ENCODE measurements around the gene FAM210A.

Gene FAM210A

DNA sequence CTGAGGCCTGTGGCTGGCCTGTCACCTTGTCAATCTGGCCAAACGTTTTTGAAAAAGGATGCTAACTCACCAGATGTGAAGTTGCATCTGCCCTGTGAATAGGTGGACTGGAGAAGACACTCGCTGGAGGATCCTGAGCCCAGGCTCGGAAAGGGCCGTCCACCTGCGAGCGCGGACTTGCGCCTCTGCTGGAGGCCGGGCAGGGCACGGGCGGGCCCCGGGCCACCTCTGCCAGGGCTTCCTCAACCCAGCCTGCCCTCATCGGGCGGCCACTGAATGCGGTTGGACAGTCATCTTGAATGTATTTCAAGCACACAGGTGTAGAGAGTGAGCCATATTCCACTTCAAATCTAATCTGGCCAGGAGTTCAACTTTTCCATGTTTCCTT, 83.9 kb downstream of the FAM210A start:
- DNase-seq: peak; percentile 33

DNA sequence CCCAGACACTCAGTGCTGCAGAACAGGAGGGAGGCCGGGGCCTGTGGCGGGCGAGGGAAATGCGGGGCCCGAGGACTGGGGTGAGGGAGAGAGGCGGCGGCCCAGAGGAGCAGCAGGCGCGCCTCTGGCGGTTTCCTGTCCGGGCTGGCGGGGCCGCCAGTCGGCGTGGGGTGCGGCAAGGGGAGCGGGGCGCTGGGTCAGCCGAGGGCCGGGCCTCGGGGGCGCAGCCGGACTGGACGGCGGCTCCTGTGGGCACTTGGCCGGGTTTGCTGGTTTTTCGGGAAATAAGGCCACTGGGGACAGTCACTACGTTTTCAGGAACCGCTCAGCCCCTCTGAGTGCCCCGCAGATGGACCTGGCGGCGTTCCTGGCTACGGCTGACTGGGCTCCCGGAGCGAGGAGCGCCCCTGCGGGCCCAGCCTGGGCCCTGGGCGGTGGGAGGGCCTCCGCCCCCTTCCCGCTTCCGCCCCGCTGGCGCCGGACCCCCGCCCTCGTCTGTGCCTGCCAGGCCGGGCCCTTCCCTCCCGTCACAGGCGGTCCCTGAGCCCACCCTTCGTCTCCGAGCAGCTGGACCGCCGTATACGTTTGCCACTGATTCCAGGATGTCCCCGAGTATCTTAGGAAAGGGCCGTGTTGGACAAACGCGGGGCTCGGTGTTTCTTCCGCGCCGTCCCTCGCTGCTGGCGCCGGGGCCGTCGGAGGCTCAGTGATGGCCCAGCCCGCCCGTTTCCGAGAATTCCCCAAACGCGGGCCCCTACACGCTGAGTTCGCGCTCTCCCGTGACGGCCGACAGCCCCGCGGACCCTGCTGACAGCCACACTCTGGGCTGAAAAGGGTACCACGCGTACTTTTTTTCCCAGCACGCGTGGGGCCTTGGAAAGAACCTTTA, 84.6 kb downstream of the FAM210A start:
- DNase-seq: peak; percentile 43

DNA sequence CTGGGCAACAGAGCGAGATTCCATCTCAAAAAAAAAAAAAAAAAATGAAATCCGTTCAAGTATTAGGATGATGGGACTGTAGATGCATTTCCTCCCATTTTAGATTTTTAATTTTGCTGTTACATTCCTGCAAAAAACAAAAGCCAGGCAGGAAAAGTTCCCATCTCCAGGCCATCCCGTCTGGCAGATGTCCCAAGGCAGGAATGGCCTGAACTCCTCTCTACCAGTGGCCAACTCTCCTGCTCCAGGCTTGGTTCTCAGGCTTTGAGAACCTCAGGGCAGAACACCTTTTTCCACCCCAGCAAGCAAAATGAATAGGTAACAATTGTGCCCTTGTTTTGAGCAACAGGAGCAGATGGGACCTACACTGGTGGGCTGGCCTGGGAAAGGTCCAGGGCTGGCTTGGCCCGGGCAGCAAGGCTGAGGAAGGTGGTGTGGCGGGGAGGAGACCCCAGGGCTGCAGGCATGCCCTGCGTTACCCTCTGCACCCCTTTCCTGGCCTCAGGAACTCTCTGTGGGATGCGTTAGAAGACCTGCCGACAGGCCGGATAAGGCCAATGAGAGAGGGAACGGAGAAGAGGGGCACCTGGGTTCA, 86.0 kb downstream of the FAM210A start:
- DNase-seq: peak; percentile 44

DNA sequence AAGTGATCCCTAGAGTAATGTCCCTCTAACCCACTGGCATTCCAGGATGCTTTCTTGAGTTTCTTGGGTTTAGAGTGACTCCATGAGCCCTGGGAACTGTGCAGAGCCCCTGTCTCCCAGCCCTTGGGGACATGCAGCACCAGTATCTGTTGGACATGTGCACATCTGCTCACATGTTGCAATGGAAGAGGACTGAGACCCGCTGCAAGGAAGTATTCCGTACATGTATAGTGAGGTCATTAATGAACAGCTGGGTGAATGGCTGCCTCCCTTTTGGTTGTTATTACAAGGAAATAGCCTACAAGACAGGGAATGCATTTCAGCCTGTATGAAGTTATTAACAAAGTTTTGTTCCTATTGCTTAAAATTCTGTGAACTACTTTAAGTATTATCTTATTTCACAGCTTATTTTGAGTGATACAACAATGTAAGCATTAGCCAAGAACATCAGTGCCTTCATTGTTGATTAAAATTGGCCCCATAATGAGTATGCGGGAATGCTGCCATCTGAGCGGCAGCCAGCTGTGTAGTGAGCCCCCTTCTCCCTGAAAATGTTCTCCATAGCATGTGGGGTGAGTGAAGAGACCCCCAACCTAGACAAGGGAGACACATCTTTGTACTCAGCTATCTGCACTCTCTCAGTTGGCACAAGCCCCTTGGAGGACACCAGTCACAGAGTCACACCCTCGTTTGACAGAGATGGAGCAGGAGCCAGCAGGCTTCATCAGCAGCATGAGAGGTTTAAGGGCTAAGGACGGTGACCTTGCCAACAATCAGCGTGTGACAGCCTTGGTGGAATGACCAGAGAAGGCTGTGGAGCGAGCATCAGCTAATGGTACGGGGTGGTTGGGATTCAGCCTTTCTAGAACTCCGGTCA, 87.4 kb downstream of the FAM210A start:
- DNase-seq: peak; percentile 19

DNA sequence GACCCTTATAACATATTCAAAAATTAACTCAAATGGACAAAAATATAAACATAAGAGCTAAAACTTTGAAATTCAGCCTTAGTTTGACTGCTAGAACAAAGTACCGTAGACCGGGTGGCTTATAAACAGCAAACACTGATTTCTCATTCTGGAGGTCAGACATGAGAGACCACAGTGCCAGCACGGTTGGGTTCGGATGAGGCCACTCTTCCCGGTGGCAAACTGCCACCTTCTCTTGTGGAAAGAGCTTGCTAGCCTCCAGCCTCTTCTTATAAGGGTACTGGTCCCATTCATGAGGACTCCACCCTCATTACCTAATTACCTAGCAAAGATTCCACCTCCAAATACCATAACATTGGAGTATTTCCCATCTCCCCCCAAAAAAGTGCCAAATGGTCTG, 91.3 kb downstream of the FAM210A start:
- DNase-seq: no peak

DNA sequence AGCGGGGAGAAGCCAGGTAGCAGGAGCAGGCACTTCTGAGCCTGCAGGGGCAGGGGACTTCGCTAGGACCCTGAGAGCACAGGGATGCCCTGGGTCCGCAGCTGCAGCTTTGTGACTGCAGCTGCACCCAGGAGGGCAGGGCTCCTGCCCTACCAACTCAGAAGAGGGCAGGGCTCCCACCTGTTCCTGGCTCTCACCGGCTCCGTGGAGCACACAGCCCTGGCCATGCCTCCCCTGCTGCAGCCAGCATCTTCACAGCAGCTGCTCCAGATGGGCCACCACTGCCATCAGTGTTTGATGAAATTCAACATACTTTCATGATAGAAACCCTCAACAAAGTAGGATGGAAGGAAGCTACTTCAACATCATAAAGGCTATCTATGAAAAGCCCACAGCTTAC, 92.7 kb downstream of the FAM210A start:
- DNase-seq: no peak

DNA sequence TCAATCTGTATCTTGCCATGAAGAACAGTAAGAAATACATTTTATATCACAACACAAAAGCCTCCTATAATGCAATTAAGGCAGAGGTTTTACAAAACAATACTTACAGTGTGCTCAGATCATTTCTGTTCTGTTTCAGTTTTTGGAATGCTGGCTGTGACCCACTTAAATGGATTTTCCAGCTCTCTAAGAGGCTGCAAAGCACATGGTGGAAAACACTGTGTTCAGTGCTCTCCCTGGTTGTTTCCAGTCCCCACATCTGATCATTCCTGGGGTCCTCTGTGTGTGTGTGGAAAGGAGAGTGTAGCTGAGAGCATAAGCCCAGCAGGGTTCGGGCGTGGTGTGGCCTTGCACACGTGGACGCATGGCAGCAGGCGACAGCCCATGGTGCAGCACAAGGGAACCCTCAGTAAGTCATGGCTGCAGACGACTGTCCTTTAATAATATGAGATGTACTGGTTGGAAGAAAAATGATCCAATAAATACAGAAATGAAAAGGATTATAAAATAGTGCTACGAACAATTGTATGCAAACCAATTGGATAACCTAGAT, 95.6 kb downstream of the FAM210A start:
- DNase-seq: peak; percentile 38

DNA sequence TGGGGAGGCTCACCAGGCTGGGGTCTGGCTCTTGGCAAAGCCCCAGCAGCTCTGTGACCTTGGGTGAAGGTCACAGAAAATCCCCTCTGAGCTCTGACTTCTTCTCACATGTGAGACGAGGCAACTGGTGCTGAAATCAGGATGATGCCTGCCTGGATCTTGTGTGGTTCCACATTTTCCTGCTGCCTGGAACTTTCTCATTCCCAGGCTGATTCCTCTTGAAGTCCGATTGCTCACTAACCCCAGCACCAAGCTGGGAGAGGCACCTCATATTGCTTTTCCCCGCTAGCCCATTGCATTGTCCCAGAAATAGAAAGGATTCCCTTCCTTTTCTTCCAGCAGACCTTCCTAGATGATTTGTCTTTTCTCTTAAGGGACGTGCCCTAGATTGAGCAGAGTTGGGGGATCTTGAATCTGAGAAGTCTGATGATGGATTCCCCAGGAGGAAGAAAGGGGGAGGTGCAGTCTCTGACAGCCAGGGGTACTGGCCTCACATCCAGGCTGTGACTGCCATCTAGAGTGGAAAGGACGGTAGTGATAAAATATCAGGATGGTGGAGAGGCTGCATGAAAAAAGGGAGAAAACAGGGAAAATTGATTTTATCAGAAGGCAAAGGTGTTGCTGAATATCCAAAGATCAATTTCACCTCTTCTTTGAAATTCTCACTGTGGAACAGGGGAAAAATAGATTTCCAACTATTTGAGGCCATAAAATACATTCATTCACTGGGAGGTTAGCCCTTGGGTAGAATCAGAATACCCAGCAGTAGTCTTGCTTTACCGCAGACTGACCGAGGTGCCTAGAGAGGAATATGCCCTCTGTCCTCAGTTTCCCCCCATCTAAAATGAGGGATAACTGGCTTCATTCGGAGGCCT, 96.3 kb downstream of the FAM210A start:
- DNase-seq: no peak

DNA sequence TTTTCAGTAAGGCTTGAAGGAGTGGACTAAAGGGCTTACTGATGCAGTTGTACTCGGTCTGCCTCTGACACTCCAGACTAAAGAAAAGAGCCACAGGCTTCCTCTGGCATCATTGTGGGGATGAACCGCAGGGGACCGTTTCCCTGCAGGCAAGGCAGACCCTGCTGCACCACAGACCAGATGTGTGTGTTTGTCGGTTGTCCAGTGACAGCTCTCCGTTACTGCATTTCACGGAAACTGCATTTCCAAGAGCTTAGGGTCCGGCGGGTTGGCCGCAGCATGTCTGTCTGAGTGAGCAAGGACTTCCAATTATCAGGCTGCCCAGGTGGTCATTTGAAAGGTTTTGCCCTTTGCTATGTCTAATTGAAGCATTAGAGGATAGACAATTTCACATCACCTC, 98.1 kb downstream of the FAM210A start:
- DNase-seq: no peak

DNA sequence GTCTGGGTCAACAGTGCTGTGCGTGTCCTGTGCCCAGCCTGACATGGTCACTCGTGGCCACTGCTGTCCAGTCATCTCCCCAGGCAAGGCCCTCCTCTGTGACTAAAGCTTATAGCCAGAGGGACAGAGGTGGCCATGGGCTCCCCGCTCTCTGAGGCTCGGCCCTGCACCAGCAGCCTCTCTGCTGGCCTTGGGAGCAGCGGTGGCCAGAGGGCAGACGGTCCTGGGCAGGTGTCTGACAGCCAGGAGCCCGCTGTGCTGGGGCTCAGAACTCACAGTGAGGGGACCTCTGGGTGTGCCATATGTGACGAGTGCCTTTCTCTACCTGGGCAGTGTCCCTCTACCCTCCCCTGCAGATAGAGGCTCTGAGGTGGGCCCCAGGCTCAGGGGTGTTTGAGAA, 98.7 kb downstream of the FAM210A start:
- no peak for DNase-seq

DNA sequence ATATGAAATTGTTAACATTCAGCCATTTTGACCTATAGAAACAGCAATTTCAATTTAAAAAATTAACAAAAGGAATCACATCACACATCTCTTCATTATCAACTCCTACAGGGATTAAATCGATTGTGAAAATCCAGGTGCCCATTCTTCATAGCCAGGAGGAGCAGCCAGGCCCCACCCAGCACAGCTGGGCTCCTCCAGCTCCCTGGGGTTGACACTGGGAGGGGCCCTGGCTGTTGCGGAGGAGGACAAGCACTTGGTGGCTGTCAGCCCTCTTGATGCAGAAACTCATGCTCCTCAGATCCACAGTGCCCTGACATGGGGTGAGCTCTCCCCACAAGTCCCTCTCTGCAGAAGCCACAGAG, 99.8 kb downstream of the FAM210A start:
- no peak for DNase-seq

DNA sequence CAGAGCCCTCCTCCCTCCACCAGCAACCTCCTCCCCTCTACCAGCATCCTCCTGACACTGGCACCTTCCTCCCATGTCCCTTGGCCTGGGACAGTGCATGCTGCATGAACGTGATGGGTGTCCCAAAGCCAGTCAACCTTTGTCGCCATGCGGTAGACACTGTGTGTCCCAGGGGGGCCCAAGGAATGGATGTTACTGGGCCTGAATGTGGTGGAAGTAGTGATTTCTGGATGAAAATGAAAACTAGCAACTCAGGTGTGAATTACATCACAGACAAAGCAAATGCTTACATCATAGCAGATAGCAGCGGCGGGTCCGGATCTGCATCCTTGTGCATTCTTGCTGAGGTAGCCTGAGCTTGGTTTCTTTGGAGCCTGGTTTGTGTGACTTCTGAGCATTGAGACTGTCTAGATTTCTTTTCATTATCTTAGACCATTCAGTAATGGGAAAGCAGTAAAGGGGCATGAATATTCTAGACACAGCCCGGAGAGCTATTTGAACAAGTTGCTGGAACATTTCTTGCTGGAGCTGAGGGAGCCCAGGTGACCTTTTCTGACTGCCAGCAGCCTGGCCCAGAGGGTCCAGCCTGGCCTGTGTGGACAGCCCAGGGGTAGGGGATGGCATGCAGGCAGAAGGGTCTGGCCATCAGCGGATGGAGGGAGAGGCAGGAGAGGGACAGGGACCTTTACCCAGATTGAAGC, 100.4 kb downstream of the FAM210A start:
- no peak for DNase-seq

DNA sequence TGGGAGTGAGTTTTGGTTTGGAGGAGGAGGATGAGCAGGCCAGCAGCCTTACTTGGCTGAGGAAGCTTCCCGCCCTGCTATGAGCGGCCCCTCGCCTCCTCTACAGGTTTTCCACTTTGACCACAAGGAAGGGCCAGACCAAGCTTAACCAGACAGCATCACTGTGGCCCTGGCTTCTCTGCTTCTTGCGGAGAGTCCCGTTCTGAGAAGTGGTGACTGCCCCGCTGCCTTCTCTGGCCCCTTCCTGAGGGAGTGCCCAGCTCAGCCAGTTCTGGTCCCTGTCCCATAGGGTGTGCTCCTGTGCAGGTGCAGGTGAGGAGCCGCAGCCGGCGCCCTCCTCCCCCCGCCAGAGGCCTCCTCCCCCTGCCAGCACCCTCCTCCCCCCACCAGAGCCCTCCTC, 101.0 kb downstream of the FAM210A start:
- DNase-seq: no peak

DNA sequence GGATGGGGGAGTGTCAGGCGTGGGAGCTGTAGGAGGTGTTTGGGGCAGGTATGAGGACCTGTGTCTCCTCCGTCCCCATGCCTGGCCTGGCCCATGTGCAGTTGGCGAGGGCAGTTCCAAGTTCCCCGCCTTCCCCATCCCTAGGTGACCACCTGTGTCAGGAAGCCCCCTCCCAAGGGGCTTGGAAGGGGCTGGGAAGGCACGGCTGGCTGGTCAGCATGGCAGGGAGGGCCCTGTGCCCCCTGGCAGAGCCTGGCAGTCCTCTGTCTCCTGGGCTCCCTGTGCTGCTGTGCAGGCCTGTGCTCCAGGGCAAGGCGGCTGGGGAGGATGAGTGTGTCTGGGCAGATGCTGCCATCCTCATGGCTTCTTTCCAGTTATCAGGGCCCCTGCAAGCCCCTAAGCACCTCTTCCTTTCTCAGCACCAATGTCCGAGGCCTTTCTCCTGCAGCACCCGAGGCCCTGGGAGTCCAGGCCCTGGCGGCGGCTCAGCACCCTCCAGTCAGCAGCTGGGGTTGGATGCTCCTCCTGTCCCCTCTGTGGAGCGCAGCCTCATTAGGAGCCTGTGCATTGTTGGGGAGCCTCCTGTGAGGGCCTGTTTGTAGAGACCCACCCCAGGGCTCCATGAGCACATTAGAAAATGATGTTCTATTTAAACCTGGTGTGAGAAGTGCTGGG, 101.7 kb downstream of the FAM210A start:
- DNase-seq: no peak

DNA sequence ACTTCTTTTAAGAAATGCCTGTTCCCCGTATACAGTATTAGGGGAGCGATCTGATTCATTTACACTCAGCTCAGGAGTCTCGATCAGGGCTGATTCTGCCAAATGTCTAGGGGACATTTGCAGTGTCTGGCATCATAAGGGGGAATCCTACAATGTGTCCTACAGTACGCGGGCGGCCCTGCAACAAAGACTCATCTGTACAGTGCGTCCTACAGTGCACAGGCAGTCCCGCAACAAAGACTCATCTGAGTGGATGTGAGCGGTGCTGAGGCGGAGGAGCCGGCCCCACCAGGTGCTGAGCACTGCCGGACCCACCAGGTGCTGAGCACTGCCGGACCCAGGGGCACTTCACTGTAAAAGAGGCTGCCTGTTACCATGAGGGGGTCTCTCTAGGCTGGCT, 102.5 kb downstream of the FAM210A start:
- DNase-seq: no peak

DNA sequence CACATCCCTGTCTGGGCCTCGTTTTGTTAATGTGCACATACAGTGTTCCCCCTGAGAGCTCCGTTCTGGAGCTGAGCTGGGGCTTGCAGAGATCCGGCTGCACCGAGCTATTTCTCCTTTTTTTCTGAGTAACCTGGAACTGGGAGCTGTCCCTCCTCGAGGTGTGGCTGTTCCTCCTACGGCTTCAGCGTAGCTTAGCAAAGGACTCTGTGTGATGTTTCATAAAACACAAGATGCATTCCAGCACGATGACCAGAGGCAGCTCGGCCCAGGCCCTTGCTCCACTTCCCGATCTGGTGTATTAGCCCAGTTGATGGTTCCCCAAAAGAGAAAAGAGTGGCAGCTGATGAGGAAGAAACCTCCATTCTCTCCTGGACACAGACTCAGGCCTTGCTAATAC, 103.0 kb downstream of the FAM210A start:
- no peak for DNase-seq

DNA sequence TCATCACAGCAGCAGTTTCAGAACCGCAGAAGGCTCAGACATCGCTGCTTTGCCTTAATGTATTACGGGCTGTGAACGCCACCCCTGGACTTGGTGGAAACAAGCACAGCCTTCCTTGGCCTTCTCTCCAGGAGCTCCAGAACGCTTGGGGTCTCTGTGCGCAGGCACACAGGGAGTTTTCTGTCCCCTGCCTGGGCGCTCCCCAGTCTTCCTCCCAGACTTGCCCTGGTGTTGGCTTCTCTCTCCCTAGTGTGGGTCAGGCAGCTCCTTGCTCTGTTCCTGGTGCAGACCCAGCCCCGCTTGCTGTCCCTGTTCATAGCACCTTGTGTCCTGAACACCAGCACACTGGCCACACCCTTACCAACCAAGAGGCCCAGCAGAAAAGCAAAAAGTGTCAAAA, 103.6 kb downstream of the FAM210A start:
- DNase-seq: no peak

DNA sequence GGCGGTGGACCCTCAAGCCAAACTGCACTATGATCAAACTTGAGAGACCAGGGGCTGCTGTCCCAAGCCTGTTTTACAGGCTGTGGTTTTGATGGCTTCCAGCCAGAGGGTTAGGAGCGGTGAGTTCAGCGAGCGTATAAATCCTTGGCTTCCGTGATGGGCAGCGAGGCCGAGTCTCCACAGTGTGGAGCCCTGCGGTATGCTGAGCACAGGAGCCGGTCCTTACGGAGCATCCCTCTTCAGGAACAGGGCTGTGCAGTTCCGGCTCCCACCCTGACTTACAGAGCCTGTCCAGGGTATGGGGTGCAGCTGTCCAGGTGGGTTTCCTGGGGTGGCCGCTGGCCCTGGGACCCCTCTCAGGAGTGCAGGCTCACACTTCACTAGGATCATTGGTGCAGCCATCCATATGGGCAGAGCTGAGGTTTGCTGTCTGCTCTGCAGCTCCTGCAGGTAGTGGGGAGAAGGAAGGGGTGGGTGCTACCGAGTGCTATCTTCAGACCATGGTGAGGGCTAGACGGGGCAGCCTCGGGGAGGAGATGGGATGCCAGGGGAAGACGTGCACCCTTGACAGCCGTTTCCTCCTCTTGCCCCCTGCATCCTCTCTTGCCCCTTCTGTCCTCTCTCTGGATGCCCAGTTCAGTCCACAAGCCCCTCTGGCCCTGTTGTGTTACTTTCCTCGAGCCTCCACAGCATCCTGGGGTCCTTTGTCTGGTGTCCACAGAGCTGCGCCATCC, 104.3 kb downstream of the FAM210A start:
- no peak for DNase-seq

DNA sequence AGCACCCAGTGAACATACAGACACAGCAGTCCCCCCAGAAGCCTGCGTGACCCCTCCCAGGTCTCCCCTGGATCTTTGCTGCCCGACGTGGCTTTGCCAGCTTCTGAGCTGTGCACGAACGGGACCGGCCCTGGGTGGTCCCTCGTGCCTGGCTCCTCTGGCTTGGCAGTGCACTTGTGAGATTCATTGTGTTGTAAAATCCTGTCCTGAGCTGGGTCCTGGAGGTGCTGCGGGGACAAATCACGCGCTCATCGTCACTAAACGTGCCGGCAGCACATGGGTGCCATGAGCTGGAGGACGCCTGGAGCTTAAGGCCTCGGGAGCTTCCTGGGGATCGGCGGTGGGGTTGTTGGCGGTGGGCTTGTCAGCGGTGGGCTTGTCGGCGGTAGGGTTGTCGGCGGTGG, 104.9 kb downstream of the FAM210A start:
- DNase-seq: no peak

DNA sequence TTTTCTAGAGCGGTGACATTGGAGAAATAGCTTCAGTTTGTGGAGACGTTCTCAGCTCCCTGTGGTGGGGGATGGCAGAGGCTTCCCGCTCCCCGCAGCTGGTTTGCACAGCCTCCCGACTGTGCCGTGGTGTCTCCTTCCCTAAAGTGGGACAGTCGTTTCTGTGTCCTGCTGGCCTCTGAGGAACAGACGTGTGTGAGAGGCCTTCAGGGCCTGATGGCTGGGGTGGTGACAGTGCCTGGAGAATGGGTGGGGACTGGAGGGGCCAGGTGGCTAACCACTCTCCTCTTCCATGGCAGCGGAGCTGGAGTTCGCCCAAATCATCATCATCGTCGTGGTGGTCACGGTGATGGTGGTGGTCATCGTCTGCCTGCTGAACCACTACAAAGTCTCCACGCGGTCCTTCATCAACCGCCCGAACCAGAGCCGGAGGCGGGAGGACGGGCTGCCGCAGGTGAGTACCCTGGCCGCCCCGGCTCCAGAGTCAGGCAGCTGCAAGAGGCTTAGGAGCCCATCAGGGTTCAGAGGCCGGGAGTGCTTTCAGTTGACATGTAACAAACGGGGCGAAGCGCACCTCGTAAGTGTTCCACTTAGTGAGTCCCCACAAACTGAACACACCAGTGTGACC, 105.4 kb downstream of the FAM210A start:
- DNase-seq: no peak

Measured in activated CD8-positive, alpha-beta memory T cell treated with anti-CD3 and anti-CD28 coated beads for 24 hours (primary cell).